Gastroesophageal sphincter (tissue), 3 donors: Measurements from ENCODE around the gene PRKN.

ENCODE experiments used
- POLR2A ChIP-seq, 2 donors: fragments of 450-650 bp; IDR thresholded peaks; one replicate each; pipeline ENCODE4 v1.6.1; 2017; ENCODE audit warnings: antibody characterized with exemption in 2 of 2, mild to moderate bottlenecking in 2 of 2, moderate library complexity in 1 of 2
- TF ChIP-seq, protein P1 (sequence below), 4 experiments: fragments of 200-600 bp in 2 of 4; fragments of 450-650 bp in 2 of 4; sonication (generic) in 1 of 4; IDR thresholded peaks; one replicate each; pipeline ENCODE4 v1.5.1; 2017 to 2019; ENCODE audit warnings: antibody characterized with exemption in 4 of 4, mild to moderate bottlenecking in 2 of 4, moderate library complexity in 2 of 4

DNA sequence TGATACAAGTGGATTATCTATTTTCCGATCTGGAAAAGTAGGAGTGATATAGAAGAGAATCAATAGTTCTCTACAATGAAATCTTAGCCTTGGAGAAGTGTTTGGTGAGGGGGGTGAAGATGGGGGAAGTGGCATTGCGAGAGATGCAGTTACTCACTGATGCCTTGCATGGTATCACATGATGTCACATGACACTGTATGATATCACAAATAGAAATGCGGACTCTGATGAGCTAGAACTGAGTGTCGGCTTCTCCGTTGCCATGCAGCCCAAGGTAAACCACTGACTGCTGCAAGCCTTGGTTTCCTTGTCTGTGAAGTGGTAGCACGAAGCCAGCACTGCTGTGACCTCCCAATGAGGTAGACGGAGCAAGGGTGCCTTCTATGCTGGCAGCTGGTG lies 1050.4 kb downstream of the PRKN start:
- TF ChIP-seq, protein P1, sequence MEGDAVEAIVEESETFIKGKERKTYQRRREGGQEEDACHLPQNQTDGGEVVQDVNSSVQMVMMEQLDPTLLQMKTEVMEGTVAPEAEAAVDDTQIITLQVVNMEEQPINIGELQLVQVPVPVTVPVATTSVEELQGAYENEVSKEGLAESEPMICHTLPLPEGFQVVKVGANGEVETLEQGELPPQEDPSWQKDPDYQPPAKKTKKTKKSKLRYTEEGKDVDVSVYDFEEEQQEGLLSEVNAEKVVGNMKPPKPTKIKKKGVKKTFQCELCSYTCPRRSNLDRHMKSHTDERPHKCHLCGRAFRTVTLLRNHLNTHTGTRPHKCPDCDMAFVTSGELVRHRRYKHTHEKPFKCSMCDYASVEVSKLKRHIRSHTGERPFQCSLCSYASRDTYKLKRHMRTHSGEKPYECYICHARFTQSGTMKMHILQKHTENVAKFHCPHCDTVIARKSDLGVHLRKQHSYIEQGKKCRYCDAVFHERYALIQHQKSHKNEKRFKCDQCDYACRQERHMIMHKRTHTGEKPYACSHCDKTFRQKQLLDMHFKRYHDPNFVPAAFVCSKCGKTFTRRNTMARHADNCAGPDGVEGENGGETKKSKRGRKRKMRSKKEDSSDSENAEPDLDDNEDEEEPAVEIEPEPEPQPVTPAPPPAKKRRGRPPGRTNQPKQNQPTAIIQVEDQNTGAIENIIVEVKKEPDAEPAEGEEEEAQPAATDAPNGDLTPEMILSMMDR (IDR thresholded peaks at IDR 0.05): no peak
- TF ChIP-seq POLR2A (IDR thresholded peaks at IDR 0.05): no peak
